ENCODE measurements around the gene E2F1.

The E2F1 gene

DNA sequence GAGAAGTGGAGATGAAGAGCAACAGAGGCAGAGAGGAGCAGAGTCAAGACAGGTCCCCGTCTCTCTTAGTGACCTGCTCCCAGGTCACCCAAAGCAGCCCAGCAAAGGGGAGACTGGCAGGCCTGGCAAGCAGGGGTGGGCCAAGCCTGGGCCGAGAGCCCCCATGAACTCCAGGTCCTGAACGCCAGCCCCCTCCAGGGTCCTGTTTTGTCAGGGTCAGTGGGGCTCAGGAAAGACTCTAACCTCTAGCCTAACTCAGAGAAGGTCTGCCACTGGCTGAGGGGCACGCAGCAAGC is 13.1 kb downstream of the E2F1 start:
- no peak for DNase-seq

DNA sequence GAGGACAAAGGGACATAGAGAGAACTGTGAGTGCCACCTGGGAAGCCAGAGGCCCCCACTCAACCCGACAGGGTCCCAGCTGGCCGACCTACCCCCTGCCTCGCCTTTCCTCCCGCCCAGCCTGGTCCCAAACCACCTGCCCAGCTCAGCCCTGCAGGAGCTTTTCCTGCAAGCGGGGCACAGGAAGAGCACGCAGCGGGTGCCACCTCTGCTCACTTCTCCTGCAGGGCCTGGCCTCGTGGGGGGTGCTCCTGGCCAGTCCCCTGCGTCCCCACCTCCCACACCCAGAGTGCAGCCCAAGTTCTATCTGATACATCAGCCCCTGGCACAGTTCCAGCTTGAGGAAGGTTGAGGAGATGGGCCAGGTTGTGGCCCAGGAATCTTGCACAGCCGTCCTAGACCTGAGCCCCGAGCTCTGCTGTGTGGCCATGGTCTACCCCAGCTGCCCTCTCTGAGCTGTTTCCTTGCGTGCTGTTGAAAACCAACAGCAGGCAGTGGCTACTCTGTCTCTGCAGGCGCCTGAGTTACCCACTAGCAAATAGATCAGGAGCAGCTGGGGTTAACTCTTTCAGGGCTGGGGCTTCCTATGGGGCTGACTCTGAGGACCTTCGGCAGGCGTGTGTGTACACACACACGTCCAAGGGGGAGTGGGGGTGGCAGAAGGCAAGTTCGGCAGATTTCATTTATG is 13.6 kb downstream of the E2F1 start:
- DNase-seq: peak in 1 of 51 donors; percentile 14

DNA sequence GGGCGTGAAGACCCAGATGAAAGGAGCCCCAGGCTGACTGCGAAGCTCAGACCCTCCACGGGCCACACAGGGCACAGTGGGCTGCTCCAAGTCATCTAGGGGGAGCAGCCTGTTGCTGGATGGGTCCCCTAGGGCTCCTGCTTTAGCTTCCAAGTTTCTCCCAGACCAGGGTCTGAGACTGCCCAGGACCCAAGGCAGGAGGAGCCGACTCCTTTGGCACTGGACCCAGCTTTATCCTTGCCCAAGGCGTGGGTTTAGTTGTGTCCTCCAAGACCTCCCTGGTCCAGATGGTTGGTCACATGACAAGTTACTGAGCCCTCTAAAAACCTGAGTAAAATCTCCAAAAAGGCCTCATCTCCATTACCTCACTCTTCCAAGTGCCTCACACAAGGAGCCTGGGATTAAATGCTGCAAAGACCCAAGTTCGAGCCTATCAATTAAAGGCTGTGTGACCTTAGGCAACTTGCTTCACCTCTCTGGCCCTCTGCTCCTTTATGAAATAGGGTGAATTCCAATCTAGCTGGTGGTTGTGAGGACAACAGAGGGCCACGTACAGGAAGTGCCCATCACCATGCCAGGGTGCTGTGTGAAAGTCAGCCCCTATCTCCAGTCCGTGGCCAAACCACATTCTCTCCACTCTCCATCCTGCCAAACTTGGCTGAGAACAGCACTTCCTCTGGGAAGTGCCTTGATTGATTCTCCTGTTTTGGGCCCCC is 14.5 kb downstream of the E2F1 start:
- DNase-seq: no peak

DNA sequence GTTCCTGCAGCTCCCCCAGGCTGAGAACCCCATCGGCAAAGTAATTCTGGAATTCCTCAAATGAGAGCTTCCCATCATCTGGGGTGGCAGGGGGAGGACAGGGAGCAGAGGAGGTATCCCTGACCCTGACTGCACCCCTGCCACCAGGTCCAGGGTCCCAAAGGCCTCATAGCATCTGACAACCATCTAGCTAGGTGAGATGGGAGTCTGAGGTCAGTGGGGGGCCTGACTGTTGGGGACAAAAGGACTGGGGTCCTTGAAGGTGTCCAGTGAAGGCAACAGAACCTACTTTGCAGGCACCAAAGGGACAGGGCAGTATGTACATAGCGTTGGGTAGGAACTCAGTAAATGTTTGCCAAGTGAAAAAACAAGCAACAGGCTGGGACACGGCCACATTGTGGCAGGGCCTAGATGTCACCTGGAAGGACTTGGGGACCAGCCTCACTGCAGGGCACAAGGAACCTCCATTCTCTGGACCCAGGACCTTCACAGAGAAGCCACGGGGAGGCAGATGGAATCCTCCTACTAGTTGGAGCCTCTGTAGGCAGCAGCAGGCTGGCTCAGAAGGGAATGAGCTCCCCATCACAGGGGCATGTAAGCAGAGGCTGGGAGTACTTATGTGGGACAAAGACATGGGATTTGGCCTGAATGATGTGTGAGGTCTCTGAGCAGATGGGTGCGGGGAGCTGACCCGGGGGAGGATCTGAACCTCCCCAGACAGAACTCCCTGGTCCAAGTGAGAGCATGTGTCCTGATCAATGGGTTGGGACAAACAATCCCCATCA is 15.3 kb downstream of the E2F1 start:
- DNase-seq: no peak

DNA sequence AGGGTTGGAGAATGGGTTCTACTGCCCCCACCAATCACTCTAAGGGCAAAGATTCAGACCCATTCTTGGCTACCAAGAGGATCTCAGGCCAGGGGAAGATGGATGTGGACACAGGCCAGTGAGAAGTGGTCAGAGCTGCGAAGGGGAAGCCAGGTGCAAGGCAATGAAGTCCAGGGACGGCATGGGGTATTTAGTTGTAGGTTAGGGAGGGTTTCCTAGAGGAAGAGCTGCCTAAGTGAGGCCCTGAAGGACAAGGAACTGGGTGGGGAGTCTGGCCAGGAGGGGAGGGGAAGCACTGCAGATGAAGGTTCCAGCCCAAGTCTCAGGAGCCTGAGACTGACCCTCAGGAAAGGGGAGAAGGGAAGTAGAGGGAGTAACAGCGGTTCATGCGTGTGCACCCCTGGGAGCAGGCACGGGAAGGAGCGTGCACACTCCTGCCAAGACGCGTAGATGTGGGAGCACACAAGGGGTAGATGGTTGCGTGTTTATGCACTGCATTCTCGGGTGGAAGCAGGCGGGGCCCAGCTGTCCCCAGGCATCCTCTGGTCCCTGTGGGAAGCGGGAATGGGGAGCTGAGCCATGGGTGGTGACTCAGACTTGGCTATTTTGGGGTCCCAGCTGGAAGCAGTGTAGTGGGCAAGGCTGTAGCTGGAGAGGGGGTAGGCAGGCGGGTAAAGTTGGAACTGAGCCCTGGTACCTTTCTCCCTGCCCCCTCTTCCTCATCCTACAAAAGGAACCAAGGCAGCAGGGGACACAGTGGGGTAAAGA is 16.1 kb downstream of the E2F1 start:
- peak in 1 of 51 donors; percentile 72 for DNase-seq

DNA sequence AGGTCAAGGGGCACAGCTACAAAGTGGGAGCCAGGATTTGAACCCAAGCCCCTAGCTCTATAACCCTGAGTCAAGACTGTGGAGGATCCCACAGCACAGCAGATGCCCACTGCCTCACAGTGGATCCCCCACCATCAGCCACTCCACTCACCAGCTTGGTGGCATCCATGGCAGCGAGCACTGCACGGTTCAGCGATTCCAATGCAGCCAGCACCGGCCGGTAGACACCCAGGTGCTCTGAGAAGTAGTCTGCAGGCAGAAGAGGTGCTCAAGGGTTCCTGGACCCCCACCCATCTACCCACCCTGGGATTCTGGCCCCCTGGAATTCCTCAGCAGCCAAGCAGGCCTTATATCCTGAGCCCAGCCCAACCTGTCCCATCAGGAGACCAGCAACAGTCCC is 17.0 kb downstream of the E2F1 start:
- no peak for DNase-seq

DNA sequence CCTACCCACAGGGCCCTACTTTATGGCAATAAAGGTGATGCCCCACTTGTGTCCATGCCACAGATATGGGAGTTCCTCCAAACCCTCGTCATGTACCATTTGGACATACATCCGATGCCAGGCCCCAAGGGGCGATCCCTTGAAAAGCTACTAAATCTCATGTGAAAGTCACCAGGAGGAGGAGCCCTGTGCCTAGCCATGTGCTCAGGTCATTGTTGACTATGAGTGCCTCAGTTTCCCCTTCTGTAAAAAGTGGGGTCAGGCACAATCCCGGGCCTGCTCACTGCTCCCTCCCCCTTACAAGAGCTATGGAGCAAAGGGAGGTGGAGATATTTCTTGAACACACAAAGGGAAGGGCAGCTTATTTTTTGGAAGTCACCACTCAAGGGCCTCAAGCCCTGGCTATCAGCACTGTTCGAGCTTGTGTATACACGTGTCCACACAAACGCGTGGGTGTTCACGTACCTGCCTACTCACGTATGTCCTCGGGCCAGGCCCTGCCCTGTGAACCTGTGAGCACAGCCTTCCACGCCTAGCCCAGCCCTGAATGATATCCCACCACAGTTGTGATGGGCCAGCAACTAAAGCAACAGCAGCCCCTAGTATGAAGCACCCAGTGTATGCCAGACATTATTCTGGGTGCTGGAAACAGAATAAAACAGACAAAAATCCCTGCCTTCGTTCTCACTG is 17.6 kb downstream of the E2F1 start:
- no peak for DNase-seq

DNA sequence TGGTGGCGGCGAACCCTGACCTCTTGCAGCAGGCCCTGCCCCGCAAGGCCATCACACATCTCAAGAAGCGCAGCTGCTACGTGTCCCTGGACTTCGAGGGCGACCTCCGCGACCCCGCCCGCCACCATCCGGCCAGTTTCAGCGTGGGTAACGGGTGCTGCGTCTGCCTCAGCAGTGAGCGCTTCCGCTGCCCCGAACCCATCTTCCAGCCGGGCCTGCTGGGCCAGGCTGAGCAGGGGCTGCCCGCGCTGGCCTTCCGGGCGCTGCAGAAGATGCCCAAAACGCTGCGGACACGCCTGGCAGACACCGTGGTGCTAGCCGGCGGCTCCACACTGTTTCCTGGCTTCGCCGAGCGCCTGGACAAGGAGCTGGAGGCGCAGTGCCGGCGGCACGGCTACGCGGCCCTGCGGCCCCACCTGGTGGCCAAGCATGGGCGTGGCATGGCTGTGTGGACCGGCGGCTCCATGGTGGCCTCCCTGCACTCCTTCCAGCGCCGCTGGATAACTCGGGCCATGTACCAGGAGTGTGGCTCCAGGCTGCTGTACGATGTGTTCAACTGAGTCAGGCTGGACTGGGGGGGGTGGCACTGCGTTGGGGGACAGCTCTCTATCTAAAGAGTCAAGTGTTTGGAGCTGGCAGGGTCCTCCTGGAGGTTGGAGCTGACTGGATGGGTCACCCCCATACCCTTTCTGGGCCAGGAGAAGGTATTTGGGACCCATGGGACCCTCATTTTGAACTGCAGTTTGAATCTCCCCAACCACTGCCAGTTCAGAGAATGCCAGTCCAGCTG is 18.3 kb downstream of the E2F1 start:
- peak in 47 of 51 donors; percentile 20 to 84 (median 57) for DNase-seq

DNA sequence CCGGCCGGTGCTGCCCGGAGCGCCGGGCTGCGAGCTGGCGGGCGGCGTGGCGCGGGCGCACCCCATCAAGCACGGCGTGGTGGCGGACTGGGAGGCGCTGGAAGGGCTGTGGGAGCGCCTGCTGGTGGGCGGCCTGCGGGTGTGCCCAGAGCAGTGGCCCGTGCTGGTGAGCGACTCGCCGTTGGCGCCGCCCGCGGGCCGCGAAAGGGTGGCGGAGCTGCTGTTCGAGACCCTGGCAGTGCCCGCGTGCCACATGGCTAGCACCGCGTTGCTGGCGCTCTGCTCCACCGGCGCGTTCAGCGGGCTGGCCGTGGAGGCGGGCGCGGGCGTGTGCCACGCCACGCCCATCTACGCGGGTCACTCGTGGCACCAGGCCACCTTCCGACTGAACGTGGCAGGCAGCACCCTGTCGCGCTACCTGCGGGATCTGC is 18.9 kb downstream of the E2F1 start:
- DNase-seq: peak in 27 of 51 donors; percentile 25 to 60 (median 48)

DNA sequence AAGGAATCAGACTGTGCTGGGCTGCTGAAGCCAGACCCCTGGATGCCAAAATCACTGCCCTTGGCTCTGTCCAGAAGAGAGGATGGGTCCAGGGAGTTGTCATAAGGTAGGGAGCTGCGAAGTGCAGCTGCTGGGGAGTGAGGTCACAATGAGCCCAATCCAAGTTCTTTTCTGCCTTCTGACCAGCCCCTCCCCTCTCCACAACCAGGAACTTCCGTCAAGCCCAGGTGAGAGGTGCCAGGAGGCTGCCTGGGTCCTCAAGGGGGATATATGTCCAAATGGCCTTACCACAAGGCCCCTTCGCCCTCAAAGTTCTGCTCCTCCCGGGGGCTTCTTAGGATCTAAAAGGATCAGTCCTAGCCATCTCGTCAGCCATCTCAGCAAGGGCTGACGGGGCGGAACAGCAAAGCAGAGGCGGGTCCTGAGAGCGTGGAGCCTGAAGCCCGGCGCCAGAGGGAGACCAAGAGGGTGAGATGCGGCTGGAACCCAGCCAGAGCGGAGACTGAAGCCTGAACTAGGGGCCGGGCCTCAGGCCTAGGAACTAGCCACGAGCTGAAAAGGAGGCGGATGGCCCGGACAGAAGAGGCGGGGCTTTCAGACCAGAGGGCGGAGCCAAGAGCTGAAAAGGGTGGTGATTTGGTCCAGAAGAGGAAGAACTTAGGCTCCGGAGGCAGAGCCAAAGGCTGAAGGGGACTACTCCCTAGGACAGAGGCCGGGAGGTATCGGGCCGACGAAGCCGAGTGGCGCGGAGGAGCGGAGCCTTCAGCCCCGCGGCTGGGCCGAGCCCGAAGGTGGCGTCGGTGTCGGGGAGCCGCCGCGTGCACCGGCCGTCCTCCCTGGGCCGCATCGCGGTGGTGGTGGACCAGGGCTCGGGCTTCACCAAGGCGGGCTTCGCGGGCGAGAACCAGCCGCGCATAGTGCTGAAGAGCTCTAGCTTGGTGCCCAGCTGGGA is 19.6 kb downstream of the E2F1 start, which contains the start of gene ACTL10:
Gene ACTL10 (plus strand): TSS at position 651 of the 952 bp plus-strand sequence. CDS start 555 bp downstream, outside the sequence.
- peak; percentile 14 to 96 (median 86) for DNase-seq

DNA sequence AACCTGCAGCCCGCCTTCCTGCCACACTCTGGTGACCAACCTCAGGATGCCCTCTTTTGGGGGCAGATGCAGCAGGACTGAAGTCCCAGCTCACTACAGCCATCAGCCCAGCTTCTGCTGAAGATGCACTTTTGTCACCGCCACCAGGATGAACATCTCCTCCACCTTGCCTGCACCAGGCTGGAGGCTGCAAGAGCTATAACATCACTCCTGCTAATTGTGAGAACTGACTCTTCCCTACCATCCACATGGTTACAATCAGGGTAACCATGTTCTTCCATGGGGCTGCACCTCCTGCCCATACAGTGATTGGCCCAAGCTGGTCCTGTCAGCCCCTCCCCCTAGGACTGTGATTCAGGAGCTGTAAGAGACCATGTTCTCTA is 21.4 kb downstream of the E2F1 start:
- no peak for DNase-seq

DNA sequence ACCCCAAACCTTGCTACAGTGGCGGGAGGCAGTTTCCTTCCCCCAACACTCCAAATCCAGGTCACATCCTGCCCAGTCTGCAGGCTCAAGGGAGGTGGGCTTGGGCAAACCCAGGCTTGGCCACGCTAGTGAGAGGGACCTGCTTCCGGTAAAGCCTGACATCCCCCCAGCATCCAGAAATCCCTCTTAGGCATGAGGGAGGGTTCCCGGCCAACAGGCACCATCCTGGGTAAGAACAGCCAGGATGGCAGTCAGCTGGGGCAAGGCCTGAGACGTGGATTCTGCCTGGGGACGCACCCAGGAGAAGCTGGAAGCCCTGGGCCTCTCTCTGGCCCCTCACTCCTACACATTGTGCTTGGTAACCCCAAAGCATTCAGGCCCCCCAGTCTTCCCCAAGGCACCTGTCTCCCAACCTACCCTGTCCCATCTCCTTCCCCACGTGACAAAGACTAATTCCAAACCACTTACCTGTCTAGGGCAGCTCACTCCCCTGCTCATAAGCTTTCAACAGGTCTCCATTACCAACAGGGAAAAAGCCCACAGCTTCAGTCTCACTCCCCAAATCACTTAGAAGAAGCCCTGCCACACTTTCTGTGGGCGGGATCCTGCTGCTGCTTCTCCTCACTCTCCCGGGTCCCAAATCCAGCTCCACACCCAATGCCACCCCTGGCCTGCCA is 22.0 kb downstream of the E2F1 start:
- DNase-seq: peak in 2 of 51 donors; percentile 42 to 45

DNA sequence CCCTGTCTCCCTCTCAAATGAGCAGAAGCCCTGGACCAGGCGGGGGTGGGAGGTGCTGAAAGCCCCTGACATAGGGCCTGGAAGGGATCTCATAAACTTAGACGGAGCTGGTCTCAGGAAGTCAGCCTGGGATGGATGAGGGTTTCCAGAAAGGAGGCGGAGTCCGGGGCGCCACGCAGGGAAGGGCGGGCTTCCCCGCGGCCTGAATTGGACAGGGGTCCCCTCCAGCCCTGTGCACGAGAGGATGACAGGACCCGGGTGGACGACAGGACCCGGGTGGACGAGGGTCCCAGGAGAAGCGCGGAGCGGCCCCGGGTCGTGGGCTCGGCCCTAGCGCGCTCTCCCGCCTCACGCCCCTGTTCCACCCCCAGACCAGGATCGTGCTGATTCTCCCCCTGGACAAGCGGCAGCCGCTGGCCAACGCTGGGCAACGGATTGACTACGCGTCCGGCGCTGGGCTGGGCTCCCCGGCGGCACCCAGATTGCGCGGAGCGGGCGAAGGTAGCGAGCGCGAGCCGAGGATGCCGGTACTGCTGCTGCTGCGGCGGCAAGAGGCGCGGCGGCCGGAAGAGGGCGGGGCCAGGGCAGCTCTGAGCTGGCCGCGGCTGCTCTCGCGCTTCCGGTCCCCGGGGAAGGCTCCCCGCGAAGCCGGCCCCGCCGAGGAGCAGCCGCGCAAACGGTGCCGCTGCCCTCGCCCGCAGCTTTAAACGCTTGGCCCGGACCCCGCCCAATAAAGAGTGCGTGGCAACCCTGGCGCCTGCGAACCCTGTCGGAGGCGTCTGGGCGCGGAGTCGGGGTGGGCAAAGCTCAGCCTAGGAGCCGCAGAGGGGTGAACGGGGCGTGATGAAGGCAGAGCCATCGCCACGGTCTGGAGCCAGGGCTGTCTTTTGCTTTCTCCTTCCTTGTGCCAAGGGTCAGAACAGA is 22.8 kb downstream of the E2F1 start:
- DNase-seq: peak in 49 of 51 donors; percentile 26 to 86 (median 64)

DNA sequence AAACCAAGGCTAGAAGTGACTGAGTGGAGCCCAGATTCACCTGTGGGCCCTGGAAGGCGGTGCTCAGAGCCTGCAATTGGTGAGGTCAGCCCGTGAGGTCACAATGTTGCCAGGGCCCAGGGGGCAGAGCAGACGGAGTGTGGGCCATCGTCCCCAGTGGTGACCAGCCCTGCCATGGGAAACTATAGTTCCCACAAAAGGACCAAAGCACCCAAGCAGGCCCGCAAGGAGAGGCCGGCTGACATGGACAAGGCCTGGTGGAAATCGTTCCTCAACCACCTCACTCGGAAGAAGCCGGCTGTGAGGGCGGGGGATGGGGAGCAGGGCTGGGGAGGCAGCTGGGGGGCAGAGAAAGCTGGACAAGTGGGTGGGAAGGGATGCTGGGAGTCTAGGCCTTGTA is 24.0 kb downstream of the E2F1 start, which contains the start of gene C20orf144:
Gene C20orf144 (plus strand): TSS at position 156 of the 400 bp plus-strand sequence. CDS start 19 bp downstream, at position 175.
- no peak for DNase-seq

DNA sequence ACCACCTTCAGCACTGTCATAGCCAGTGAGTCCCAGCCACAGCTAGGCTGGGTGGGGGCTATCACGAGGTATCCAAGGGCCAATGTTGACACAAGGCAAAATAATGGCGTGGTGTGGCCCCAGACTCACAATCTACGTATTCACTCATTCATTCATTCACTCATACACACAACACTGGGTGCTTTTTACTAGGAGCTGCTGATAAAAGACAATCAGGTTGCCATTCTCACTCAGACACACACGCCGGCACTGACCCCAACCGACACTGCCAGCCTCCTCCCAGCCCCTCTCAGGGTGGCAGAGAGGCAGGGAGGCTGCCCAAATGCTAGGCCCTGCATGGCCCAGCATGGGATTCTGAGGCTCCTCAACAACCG is 25.5 kb downstream of the E2F1 start:
- no peak for DNase-seq

DNA sequence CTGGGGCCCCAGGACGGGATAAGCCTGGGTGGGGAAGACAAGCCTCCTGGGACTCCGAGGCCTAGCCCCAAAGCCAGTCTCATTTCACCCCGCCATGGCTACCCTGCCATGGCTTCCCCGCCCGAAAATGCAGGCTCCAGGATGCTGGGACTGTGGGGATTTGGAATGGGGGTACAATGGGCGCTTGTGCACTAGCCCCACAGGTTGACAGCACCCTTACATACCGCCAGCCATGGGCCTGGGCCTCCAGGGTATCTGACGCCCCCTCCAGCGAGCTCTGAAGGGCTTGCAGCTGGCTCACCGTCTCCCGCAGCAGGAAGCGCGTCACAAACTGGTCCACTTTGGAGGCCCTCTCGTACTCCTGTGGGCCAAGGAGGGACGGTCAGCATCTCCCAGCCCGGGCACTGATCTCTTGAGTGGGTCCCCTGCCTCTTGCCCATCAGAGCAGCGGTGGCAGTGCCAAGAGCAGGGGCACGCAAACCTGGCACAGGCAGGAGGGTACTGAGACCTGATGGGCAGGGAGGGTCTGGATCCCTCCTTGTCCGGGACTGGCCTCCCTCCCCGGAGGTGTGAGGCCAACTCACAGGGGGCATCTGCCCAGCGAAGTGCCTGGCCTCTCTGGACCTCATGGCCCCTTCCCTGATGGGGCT is 26.0 kb downstream of the E2F1 start:
- no peak for DNase-seq
